Astrocyte of the cerebellum (primary cell): ENCODE results near the gene FBXL19.

Experiments
- DNase-seq: peaks from one replicate; pipeline ENCODE4 v3.0.0-alpha.2; 2011; ENCODE audit warnings: low read depth
- H3K4me3 ChIP-seq: 2 replicates; pipeline ENCODE4 v1.5.1; 2011; ENCODE audit warnings: mild to moderate bottlenecking, low read depth, low read length, moderate library complexity
- in situ Hi-C: cut with HindIII; loops from 2 replicates; pipeline ENCODE4 v1.10.0; 2017; ENCODE audit warnings: low sequenced_read_pairs
- TF ChIP-seq, protein P1 (sequence below): IDR thresholded peaks from 2 replicates; pipeline ENCODE4 v1.5.1; 2012; ENCODE audit warnings: low read length, low read depth, moderate library complexity, mild to moderate bottlenecking; ENCODE audit errors: missing control alignments

FBXL19 gene, protein sequence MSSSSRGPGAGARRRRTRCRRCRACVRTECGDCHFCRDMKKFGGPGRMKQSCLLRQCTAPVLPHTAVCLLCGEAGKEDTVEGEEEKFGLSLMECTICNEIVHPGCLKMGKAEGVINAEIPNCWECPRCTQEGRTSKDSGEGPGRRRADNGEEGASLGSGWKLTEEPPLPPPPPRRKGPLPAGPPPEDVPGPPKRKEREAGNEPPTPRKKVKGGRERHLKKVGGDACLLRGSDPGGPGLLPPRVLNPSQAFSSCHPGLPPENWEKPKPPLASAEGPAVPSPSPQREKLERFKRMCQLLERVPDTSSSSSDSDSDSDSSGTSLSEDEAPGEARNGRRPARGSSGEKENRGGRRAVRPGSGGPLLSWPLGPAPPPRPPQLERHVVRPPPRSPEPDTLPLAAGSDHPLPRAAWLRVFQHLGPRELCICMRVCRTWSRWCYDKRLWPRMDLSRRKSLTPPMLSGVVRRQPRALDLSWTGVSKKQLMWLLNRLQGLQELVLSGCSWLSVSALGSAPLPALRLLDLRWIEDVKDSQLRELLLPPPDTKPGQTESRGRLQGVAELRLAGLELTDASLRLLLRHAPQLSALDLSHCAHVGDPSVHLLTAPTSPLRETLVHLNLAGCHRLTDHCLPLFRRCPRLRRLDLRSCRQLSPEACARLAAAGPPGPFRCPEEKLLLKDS

DNA sequence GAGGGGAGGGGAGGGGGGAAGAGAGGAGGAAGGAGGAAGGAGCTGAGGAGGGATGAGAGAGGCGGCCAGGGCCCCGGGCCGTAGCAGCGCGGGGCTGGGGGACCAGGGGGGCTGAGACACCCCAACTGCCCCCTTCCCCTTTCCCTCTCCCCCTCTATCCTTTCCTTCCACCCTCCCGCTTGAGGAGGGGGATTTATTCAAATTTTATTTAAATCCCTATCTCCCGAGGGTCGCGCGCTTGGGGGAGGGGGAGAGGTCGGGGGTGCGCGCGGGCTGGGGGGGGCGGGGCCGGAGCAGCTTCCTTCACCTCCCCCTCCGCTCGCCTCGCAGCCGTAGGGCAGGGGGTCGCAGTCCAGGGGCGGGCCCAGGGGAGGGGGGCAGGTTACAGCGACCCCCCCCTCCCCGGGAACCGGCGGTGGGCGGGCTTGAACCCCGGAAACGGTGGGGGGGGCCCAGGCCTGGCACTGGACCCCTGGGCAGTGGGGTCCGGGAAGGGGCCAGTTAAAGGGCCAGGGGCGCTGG, at the start of gene FBXL19:
Gene FBXL19 (plus strand): TSS at position 19 of the 522 bp plus-strand sequence. CDS start 2,183 bp downstream, outside the sequence.
- peak within 1 kb of the TSS; percentile 62 for H3K4me3 ChIP-seq
- DNase-seq: no peak
- TF ChIP-seq, protein P1, sequence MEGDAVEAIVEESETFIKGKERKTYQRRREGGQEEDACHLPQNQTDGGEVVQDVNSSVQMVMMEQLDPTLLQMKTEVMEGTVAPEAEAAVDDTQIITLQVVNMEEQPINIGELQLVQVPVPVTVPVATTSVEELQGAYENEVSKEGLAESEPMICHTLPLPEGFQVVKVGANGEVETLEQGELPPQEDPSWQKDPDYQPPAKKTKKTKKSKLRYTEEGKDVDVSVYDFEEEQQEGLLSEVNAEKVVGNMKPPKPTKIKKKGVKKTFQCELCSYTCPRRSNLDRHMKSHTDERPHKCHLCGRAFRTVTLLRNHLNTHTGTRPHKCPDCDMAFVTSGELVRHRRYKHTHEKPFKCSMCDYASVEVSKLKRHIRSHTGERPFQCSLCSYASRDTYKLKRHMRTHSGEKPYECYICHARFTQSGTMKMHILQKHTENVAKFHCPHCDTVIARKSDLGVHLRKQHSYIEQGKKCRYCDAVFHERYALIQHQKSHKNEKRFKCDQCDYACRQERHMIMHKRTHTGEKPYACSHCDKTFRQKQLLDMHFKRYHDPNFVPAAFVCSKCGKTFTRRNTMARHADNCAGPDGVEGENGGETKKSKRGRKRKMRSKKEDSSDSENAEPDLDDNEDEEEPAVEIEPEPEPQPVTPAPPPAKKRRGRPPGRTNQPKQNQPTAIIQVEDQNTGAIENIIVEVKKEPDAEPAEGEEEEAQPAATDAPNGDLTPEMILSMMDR: no peak
- in situ Hi-C loops: no loop called here

DNA sequence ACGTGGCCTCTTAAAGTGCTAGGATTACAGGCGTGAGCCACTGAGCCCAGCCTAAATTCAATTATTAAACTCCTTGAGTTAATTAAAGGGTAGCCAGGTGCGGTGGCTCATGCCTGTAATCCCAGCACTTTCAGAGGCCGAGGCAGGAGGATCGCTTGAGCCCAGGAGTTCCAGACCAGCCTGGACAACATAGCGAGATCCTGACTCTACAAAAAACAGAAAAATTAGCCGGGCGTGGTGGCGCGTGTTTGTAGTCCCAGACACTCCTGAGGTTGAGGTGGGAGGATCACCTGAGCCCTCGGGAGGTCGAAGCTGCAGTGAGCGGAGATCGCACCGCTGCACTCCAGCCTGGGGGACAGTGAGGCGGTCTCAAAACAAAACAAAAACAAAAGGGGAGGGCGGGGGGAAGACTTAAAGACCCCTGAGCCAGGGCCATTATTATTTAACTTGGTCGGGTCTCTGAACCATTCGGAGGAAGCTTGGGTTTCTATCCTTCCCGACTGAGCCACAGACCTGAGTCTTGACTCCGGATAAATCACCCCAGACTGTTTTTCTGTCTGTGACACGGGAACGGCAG, 49.0 kb upstream of the FBXL19 start:
- no peak for DNase-seq
- in situ Hi-C loops: loop anchor here (10.0 kb wide), 1 partner anchor 90 kb away; the partner anchor contains the start of gene ZNF629
- H3K4me3 ChIP-seq: peak overlapping the region; percentile 67
- TF ChIP-seq, protein P1: no peak

DNA sequence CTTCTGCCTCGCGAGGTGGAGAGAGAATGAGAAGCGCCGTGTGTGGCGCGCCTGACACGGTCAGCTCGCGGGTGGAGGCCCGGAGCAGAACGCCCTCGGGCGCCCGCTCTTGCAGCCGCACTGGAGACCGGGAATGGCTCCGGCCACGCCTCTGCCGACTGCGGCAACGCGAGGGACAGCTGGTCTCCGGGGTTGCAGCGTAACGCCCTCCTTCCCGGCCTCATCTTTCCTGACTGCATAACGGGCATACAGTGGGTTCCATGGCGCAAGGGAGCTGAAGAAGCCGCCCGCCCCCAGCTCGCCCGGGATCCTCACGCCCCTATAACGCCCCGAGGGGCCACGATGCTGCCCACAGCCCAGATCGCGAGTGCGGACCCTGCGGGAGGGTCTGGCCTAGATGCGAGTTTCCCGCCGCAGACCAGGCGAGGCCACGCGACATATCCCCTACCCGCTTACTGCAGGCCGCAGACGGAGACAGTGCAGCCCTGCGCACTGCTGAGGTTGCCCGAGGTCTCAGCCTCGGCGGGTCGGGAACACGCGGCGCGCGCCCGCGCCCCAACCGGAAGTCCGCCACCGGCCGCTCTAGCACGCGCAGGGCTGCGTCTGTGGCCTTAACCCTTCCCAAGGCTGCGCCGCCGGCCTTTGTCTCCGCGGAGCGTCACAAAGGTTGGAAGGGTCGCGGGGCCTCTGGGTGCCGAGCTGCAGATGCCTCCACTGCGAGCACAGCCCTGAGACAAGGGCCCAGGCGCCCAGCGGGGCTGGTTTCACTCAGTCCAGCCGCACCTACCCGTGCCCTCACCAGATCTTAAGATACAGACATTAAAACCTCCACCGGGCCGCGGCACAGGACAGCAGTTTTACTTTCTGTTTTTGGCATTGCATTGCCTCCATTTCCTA, 48.3 kb upstream of the FBXL19 start:
- peak; percentile 56 for DNase-seq
- in situ Hi-C loops: loop anchor here (10.0 kb wide), 1 partner anchor 90 kb away; the partner anchor contains the start of gene ZNF629
- H3K4me3 ChIP-seq: peak overlapping the region; percentile 67
- TF ChIP-seq, protein P1: no peak

DNA sequence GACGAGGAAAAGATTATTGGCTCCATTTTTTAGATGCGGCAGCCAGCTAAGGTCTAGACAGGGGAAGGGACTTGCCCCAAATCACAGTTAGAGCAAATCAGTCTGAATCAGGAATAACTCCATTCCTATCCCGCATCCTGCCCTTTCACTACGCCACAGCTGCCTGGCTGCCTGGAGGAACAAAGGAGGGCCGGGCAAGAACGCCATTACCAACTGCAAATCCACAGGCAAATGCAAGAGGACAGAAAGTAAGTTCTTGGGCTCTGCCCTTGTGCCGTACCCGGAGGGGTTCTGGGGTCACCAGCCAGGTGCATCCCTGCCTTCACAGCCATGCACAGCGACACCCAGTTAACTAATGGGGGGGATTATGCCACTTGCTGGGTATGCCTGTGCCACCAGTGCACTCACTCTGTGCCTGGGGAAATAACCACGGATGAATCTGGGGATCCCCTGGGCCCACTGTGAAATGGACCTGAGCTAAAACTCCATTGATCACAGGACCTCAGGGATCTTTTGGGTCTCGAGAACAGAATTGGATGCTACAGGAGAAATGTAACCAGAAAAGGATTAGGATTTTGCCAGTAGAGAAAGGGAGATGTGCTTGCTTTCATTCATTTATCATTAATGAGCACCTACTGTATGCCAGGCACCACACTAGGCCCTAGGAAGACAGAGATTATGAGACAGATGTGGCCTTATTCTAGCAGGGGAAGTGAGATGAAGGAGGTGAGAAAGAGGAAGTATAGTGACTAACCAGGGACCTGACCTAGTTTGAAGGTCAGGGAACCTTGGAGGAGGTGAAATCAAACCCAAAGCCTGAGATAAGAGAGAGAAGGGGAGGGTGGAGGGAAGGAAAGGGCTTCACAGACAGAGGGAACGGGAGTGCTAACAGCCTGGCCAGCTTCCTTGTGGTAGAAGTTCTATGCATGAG, 47.2 kb upstream of the FBXL19 start:
- H3K4me3 ChIP-seq: peak overlapping the region; percentile 67
- TF ChIP-seq, protein P1: no peak
- DNase-seq: no peak
- in situ Hi-C loops: loop anchor here (10.0 kb wide), 1 partner anchor 91 kb away; the partner anchor contains the start of gene ZNF629

DNA sequence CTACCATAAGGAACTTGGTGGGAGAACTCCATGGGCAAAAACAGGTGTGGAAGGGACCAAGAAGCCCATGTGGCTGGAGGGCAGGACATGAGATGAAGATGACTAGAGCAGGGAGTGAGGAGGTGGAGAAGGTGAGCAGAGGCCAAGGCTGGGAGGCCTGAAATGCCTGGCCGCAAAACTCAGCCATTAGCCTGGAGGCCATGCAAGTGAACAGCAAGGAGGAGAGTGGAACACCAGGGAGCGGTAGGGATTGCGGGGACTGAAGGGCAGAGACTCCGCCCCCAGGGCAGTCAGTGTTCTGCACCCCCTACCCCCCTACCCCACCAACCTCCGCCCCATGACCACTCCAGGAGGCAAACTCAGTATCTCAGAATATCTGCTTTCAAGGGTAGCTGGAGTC, 46.5 kb upstream of the FBXL19 start:
- in situ Hi-C loops: loop anchor here (10.0 kb wide), 1 partner anchor 92 kb away; the partner anchor contains the start of gene ZNF629
- TF ChIP-seq, protein P1: no peak
- H3K4me3 ChIP-seq: peak overlapping the region; percentile 67
- no peak for DNase-seq
